ENCODE results near the gene SLC8A2. TPM values are rescaled to one million over a fixed set of nuclear protein-coding genes. Genes with fewer than 3 reads are reported as not detected.

SLC8A2 gene
- total RNA-seq, 2 experiments from 2014 or later: 0.13 to 0.36 TPM

DNA sequence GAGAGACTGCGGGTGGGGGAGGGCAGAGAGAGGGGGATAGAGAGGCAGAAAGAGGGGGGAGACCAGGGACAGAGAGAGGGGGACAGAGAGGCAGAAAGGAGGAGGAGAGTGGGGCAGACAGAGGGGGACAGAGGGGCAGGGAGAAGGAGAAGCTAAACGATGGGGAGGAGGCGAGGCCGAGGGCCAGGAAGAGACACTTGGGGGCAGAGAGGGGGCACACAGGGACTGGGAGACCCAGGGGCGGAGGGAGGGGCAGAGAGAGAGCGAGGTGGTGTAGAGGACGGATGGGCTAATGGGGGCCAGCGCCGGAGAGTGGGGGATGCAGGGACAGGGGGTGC, 53.0 kb downstream of the SLC8A2 start:
- no peaks in the 10 kb centered on the region for H3K9me3 ChIP-seq (ENCODE audit: low read length)
- H3K36me3 ChIP-seq (ENCODE audit: insufficient read depth, low read length): no peaks in the 10 kb centered on the region
- ChIA-PET CTCF (ENCODE audit: unreplicated experiment) (no interaction called here), POLR2A (no interaction called here)
- H3K9me2 ChIP-seq (ENCODE audit: insufficient read depth, low read length): no peaks in the 10 kb centered on the region
- intact Hi-C loops (cut with micrococcal nuclease; ENCODE audit: unreplicated experiment): no loop called here
- no TSS peak for BruUV-seq (replicated peaks)
- no peak overlapping the region for H3K4me3 ChIP-seq (ENCODE audit: low read depth, low read length, poor library complexity, severe bottlenecking)
- H4K20me1 ChIP-seq (ENCODE audit: insufficient read depth, low read length): no peaks in the 10 kb centered on the region
- no peak for TF ChIP-seq EZH2phosphoT487 (IDR thresholded peaks at IDR 0.05; ENCODE audit: borderline replicate concordance, low read depth, low read length)
- TF ChIP-seq, protein P1, sequence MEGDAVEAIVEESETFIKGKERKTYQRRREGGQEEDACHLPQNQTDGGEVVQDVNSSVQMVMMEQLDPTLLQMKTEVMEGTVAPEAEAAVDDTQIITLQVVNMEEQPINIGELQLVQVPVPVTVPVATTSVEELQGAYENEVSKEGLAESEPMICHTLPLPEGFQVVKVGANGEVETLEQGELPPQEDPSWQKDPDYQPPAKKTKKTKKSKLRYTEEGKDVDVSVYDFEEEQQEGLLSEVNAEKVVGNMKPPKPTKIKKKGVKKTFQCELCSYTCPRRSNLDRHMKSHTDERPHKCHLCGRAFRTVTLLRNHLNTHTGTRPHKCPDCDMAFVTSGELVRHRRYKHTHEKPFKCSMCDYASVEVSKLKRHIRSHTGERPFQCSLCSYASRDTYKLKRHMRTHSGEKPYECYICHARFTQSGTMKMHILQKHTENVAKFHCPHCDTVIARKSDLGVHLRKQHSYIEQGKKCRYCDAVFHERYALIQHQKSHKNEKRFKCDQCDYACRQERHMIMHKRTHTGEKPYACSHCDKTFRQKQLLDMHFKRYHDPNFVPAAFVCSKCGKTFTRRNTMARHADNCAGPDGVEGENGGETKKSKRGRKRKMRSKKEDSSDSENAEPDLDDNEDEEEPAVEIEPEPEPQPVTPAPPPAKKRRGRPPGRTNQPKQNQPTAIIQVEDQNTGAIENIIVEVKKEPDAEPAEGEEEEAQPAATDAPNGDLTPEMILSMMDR (conservative IDR thresholded peaks at IDR 0.05; ENCODE audit: low read length): no peak
- H3K79me2 ChIP-seq (ENCODE audit: insufficient read depth, low read depth, low read length): no peaks in the 10 kb centered on the region
- no peak overlapping the region for H2AFZ ChIP-seq (ENCODE audit: low read length)
- no peak overlapping the region for H3K27ac ChIP-seq (ENCODE audit: low read depth, low read length, poor library complexity, severe bottlenecking)
- no peak overlapping the region for H3K4me2 ChIP-seq (ENCODE audit: low read length)
- H3K4me1 ChIP-seq (ENCODE audit: insufficient read depth, low read length, poor library complexity, severe bottlenecking): no peaks in the 10 kb centered on the region
- no peak for DNase-seq (ENCODE audit: low spot score)

DNA sequence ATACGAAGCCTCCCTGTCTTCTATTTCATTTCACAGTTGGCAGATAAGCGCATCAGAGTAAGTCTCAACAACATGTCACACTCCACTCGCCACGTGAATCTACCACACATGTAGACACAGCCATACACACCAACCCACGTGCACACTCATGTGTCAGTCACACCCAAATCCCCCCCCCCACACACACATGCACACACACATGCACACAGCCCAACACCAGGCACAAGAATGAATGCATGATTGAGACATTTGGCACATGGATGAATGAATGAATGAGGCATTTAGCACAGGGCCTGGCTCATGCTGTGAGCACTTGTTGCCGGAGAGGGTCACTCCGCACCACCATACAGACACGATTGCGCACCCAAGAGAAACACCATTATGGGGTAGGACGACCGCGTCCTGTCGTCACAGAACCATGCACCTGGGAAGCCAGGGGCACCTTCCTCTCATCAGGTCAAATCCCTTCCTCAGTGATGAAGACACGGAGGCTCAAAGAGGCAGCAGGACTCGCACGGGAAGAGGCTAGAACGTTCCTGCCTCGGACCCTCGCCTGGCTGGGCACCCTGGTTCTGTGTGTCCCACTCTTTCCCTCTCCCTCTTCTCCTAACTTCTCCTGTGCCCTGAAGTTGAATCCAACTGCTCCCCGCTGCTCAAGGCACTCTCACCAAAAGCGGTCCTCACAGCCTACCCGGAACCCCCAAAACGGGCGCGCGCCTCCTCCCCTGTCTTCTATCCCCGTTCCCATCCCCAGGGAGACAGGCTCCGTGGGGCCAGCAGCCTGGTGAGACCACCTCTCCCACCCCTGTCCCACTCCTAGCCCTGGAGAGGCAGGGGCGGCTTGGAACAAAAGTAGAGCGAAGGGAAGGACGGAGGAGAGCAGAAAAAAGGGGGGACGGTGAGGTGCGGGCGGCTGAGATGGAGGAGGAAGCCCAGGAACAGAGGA, 53.7 kb downstream of the SLC8A2 start:
- H3K27ac ChIP-seq (ENCODE audit: low read depth, low read length, poor library complexity, severe bottlenecking): no peak overlapping the region
- no peaks in the 10 kb centered on the region for H3K4me1 ChIP-seq (ENCODE audit: insufficient read depth, low read length, poor library complexity, severe bottlenecking)
- ChIA-PET CTCF (ENCODE audit: unreplicated experiment) (no interaction called here), POLR2A (no interaction called here)
- no peaks in the 10 kb centered on the region for H3K36me3 ChIP-seq (ENCODE audit: insufficient read depth, low read length)
- H4K20me1 ChIP-seq (ENCODE audit: insufficient read depth, low read length): no peaks in the 10 kb centered on the region
- H3K9me3 ChIP-seq (ENCODE audit: low read length): no peaks in the 10 kb centered on the region
- no peak overlapping the region for H3K4me2 ChIP-seq (ENCODE audit: low read length)
- no TSS peak for BruUV-seq (replicated peaks)
- intact Hi-C loops (cut with micrococcal nuclease; ENCODE audit: unreplicated experiment): no loop called here
- DNase-seq (ENCODE audit: low spot score): no peak
- no peak overlapping the region for H3K4me3 ChIP-seq (ENCODE audit: low read depth, low read length, poor library complexity, severe bottlenecking)
- no peaks in the 10 kb centered on the region for H3K9me2 ChIP-seq (ENCODE audit: insufficient read depth, low read length)
- TF ChIP-seq EZH2phosphoT487 (IDR thresholded peaks at IDR 0.05; ENCODE audit: borderline replicate concordance, low read depth, low read length): no peak
- TF ChIP-seq, protein P1 (conservative IDR thresholded peaks at IDR 0.05; ENCODE audit: low read length): no peak
- no peaks in the 10 kb centered on the region for H3K79me2 ChIP-seq (ENCODE audit: insufficient read depth, low read depth, low read length)
- no peak overlapping the region for H2AFZ ChIP-seq (ENCODE audit: low read length)

DNA sequence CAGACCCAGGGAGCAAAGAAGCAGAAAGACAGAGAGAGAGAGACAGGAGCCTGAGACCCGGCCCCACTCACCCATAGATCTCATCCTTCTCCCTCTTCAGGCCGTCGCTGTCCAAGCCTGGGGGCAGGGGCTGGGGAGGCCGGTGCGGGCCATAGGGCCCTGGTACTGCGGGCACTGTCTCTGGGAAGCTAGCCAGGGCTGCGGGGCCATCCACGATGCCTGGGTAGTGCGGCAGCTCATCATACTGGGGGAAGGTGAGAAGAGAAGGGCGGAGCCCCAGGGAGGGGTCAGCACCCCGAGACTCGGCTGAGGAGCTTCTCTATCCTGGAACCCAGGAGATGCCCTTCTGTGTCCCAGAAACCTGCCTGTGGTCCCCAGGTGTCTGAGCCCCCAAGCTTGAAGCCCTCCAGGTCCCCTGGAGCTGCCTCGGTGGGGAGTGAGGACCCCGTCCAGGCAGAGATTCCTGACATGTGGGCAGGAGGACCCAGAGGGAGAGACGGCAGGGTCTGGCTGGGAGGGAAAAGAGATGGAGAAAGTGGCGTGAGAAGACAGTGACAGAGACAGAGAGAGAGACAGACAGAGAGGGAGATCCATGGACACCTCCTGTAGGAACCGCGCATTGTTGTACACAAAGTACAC, 54.5 kb downstream of the SLC8A2 start:
- no peak overlapping the region for H3K27ac ChIP-seq (ENCODE audit: low read depth, low read length, poor library complexity, severe bottlenecking)
- H3K4me2 ChIP-seq (ENCODE audit: low read length): no peak overlapping the region
- BruUV-seq (replicated peaks): no TSS peak
- no peaks in the 10 kb centered on the region for H3K79me2 ChIP-seq (ENCODE audit: insufficient read depth, low read depth, low read length)
- H3K4me3 ChIP-seq (ENCODE audit: low read depth, low read length, poor library complexity, severe bottlenecking): no peak overlapping the region
- H2AFZ ChIP-seq (ENCODE audit: low read length): no peak overlapping the region
- intact Hi-C loops (cut with micrococcal nuclease; ENCODE audit: unreplicated experiment): no loop called here
- no peaks in the 10 kb centered on the region for H3K9me2 ChIP-seq (ENCODE audit: insufficient read depth, low read length)
- H3K36me3 ChIP-seq (ENCODE audit: insufficient read depth, low read length): no peaks in the 10 kb centered on the region
- no peaks in the 10 kb centered on the region for H4K20me1 ChIP-seq (ENCODE audit: insufficient read depth, low read length)
- TF ChIP-seq, protein P1 (conservative IDR thresholded peaks at IDR 0.05; ENCODE audit: low read length): no peak
- TF ChIP-seq EZH2phosphoT487 (IDR thresholded peaks at IDR 0.05; ENCODE audit: borderline replicate concordance, low read depth, low read length): no peak
- POLR2A ChIA-PET: no interaction called here
- no peaks in the 10 kb centered on the region for H3K9me3 ChIP-seq (ENCODE audit: low read length)
- DNase-seq (ENCODE audit: low spot score): no peak
- H3K4me1 ChIP-seq (ENCODE audit: insufficient read depth, low read length, poor library complexity, severe bottlenecking): no peaks in the 10 kb centered on the region
- CTCF ChIA-PET (ENCODE audit: unreplicated experiment): no interaction called here

Measured in OCI-LY7 (cell line).